ENCODE data around the gene SLC22A17.

DNA sequence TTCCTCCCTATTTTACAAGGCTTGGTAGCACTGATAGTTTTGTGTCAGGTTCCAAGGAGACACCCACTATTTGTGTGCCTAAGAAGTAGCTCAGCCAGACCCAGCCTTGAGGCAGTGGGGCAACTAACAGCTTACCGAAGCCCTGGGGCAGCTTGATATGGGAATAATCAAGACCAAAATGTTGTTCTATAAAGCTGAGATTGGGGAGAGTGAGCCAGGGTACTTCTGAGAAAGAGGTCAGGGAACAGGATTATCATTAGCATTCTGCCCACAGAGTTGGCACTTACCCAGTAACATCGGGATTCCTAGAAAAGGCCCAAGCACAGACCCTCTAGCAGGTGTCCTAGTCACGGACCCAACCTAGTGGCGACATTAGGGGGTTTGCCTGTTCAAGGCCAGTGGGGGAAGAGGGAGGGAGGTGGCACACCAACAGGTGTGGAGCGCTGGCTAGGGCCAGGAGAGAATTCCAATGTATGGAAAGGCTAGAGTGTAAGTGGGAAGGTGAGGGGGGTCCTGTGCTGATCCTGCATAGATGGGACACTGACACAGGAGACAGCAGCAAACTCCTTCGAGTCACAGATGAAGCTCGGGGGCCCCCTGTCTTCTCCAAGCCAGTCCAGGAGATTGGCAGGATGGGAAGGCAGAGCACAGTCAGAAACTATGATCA, 54.9 kb downstream of the SLC22A17 start:
- TF ChIP-seq POLR2A (IDR thresholded peaks at IDR 0.05; ENCODE audit: low read length) = no peak
- no peak for TF ChIP-seq GATA1 (IDR thresholded peaks at IDR 0.05; ENCODE audit: low read depth, low read length)

All from erythroblast (primary cell).